ES-I3 (cell line): ENCODE data around the gene CYP19A1.
"Not testable (repeated sequence)": the region's sequence is repeated elsewhere in the genome, so short reads cannot be mapped to it uniquely, and the experiment has no call there.

ENCODE experiments used
- H3K36me3 ChIP-seq: 2 replicates; pipeline ENCODE4 v1.6.1; 2013; ENCODE audit warnings: mild to moderate bottlenecking, low read length, control low read depth, moderate library complexity; ENCODE audit not compliant: insufficient read depth
- H3K4me1 ChIP-seq: 2 replicates; pipeline ENCODE4 v1.6.1; 2013; ENCODE audit warnings: mild to moderate bottlenecking, control low read depth, low read length; ENCODE audit not compliant: insufficient read depth
- H3K9ac ChIP-seq: 2 replicates; pipeline ENCODE4 v1.6.1; 2013; ENCODE audit warnings: low read depth, mild to moderate bottlenecking, low read length, moderate library complexity
- H3K9me3 ChIP-seq: 2 replicates; pipeline ENCODE4 v1.6.1; 2013; ENCODE audit warnings: mild to moderate bottlenecking, low read length, moderate library complexity; ENCODE audit not compliant: control insufficient read depth, insufficient read depth

The CYP19A1 gene

DNA sequence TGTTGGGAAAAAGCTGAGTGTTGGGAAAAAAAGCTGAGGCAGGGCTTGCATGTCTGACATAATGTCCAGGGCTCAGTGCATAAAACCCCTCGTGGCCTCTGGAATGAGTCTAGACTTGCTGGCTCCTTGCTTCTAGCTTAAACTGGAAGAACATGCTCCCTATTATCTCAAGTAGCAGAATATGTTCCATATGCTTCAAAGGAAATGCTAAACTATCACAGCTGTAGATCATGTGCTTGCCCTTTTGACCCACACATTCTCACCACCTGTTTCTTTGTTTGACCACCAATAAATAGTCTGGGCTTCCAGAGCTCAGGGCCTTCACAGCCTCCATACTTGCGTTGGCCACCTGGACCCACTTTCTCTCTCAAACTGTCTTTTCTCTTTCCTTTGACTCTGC lies 56.2 kb downstream of the CYP19A1 start:
- H3K9ac ChIP-seq, H3K36me3 ChIP-seq, H3K9me3 ChIP-seq, H3K4me1 ChIP-seq: not testable (repeated sequence)

DNA sequence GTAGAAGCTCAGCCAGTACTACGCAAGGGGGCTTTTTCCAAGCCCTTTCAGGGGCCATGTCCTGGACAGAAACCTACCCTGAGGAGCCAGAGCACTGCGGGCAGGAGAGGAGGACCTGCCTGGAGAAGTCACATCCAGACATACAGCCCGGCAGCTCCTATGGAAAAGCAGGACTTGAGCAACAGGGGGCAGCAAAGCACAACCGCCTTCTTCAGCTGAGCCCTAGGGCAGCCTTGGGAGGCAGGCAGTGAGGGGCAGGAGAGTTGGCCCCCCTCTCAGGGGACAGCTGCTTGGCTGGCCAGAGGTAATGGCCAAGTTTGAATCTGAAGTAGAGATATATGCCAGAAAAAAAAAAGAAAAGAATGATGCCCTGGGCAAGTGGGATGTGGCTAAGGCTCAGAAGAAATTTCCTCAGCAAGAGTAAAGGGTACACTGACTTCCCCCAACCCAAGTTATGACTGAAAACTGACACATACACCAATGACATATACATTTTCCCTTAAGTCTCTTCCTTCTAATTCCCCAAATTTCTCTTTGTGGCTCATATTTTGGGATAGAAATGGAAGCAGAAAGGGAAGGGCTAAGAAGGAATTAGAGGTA lies 56.9 kb downstream of the CYP19A1 start:
- Histone ChIP-seq H3K9ac (no peak overlapping the region), H3K4me1 (no peaks in the 10 kb centered on the region), H3K9me3 (no peaks in the 10 kb centered on the region), H3K36me3 (no peaks in the 10 kb centered on the region)

DNA sequence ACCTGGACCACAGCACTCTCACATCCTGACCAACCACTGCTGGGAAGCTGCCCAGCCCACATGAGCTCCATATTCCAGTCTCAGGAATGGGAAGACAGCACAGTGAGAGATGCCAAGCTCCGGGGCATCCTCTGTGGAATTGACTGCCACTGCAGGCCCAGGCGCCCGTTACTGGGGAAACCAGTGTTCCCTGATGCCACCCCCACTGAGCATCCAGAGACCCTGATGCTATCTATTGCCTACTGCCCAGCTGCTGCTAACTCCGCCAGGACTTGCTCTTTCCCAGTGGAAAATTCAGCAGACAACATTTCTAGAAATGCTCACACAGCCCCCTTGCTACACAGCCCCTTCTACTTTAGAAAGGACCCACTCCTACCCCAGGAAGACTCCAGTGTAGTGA lies 57.6 kb downstream of the CYP19A1 start:
- Histone ChIP-seq H3K4me1 (no peaks in the 10 kb centered on the region), H3K36me3 (no peaks in the 10 kb centered on the region), H3K9ac (no peak overlapping the region), H3K9me3 (no peaks in the 10 kb centered on the region)

- no peaks in the 10 kb centered on the region for H3K36me3 ChIP-seq
- H3K9me3 ChIP-seq: no peaks in the 10 kb centered on the region
- H3K9ac ChIP-seq: no peak overlapping the region
- H3K4me1 ChIP-seq: no peaks in the 10 kb centered on the region
Measured at GRCh38 chr15:51279391-51279790, 59.0 kb downstream of the CYP19A1 start.

GRCh38 chr15:51277101-51277500 lies 61.3 kb downstream of the CYP19A1 start:
- Histone ChIP-seq H3K4me1 (no peaks in the 10 kb centered on the region), H3K9ac (no peak overlapping the region), H3K9me3 (no peaks in the 10 kb centered on the region), H3K36me3 (no peaks in the 10 kb centered on the region)

DNA sequence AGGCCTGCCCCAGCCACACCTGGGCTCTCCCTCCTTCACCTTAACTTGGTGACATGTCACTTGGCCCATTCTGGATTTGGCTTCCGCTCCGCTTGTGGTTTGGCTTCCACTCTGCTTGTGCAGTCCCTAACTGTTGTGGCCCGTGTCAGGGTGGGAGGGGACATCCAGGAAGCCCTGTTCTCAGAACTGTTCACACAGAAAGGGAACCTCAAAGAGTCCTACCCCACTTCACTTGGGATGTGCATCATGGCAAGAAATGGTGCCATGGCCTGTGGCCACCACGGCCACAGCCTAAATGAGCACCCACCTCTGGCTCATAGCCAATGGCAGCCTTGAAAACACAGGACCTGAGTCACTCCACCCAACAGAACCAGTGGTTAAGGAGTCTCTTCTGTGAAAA lies 63.4 kb downstream of the CYP19A1 start:
- no peak overlapping the region for H3K9ac ChIP-seq
- no peaks in the 10 kb centered on the region for H3K36me3 ChIP-seq
- no peaks in the 10 kb centered on the region for H3K9me3 ChIP-seq
- no peaks in the 10 kb centered on the region for H3K4me1 ChIP-seq

GRCh38 chr15:51270706-51271105 lies 67.7 kb downstream of the CYP19A1 start:
- no peaks in the 10 kb centered on the region for H3K4me1 ChIP-seq
- H3K9me3 ChIP-seq: no peaks in the 10 kb centered on the region
- H3K9ac ChIP-seq: no peak overlapping the region
- no peaks in the 10 kb centered on the region for H3K36me3 ChIP-seq

DNA sequence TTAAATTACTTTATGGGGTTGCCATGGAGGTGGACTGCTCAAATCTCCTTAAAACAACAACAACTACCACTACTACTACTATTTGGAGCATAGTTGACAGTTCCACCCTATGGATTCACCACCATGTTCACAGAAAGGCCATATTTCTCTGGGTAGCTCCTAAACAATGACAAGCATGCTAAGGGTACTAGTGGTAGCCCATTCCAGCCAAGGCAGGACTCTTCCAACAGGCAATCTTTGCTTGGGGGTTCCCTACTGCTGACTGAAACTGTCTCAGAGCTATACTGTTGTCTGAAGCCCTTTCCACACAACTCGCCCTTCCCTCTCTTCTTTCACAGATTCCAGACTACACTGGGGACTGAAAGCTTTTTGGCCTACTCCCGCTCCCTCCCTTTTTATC lies 68.9 kb downstream of the CYP19A1 start:
- Histone ChIP-seq H3K36me3 (no peaks in the 10 kb centered on the region), H3K9me3 (no peaks in the 10 kb centered on the region), H3K9ac (no peak overlapping the region), H3K4me1 (no peaks in the 10 kb centered on the region)

DNA sequence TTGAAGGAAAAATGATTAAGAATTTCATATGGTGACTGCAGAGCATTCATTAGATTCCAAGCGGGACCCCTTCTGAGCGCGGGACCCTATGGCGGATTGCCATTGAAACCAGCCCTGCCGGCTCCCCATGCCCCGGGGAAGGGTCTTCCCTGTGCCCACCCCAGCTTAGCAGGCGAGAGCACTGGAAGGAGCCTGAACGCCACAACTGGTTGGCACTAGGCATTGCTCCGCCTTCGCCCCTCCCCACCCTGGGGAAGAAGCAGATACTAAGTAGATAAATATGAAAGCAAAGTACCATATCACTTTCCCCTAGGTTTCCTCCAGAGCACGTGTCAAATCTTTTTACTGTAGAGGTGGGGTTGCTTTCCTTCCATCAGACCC lies 70.7 kb downstream of the CYP19A1 start:
- no peaks in the 10 kb centered on the region for H3K4me1 ChIP-seq
- H3K9me3 ChIP-seq: no peaks in the 10 kb centered on the region
- peak overlapping the region; percentile 56; the same call in 1 of the 2 replicates for H3K9ac ChIP-seq
- no peaks in the 10 kb centered on the region for H3K36me3 ChIP-seq

- no peaks in the 10 kb centered on the region for H3K4me1 ChIP-seq
- no peaks in the 10 kb centered on the region for H3K36me3 ChIP-seq
- no peaks in the 10 kb centered on the region for H3K9me3 ChIP-seq
- peak overlapping the region; percentile 56; the same call in 1 of the 2 replicates for H3K9ac ChIP-seq
Measured at GRCh38 chr15:51267051-51267702, 71.2 kb downstream of the CYP19A1 start.

DNA sequence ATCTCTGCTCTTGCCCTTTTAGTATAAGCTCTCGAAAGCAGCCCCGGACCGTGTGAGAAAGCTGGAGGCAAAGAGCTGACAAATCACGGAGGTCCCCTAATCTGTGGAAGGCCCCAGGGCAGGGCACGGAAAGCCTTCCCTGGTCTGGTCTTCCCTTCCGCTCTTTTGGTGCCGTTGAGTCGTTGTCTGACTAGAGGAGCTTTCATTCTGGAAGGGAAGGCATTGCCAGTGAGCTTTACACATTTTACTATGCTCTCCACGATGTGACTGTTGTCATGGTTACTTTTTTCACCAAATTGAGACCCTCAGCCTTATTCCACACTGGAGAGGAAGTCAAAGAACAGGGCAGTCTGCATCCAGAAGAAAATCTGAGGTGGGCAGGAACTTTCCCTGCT lies 71.7 kb downstream of the CYP19A1 start:
- no peaks in the 10 kb centered on the region for H3K4me1 ChIP-seq
- H3K36me3 ChIP-seq: no peaks in the 10 kb centered on the region
- H3K9ac ChIP-seq: peak overlapping the region; percentile 56; the same call in 1 of the 2 replicates
- H3K9me3 ChIP-seq: no peaks in the 10 kb centered on the region

GRCh38 chr15:51265037-51265555 lies 73.3 kb downstream of the CYP19A1 start:
- H3K9me3 ChIP-seq: no peaks in the 10 kb centered on the region
- no peaks in the 10 kb centered on the region for H3K4me1 ChIP-seq
- no peak overlapping the region for H3K9ac ChIP-seq
- H3K36me3 ChIP-seq: no peaks in the 10 kb centered on the region; the same call in 1 of the 2 replicates

DNA sequence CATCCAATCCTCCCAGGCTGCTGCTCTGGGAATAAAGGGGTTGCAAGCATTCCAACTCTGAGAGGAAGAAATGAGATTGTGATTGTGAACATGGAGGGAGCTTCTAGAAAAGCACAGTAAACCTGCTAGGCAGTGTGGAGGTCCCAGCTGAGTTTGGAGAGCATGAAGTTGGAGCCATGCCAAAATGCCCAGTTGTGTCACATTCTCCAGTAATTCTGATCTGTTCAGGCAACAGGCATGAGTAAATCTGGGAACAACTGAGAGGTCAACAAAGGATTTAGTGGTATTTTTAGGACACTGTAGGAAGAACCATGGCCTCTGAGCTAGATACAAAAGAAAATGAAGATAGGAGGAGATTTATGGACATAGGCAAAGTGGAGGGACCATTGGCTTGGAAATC lies 74.7 kb downstream of the CYP19A1 start:
- no peaks in the 10 kb centered on the region; the same call in 1 of the 2 replicates for H3K36me3 ChIP-seq

DNA sequence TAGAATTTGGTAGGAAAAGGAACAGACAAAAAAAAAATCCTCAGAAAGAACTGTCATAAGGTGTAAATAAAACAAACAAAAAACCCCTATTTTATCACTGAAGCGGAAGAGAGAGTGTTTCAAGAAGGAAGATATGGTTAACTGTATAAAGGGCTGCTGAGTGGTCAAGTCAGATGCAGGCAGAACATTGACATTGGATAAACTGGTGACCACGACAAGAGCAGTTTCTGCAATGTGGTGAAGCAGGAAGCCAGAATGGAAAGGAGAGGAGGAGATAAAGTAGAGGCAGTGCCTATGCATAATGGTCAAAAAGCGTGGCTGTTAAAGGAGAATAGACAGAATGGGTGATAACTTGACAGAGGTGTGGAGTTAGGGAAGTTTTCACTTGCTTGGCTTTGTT lies 75.3 kb downstream of the CYP19A1 start:
- Histone ChIP-seq H3K4me1 (no peaks in the 10 kb centered on the region), H3K9me3 (no peaks in the 10 kb centered on the region), H3K9ac (no peak overlapping the region), H3K36me3 (no peaks in the 10 kb centered on the region; the same call in 1 of the 2 replicates)

More for the DNA sequence above, 74.7 kb downstream of the CYP19A1 start:
- Histone ChIP-seq H3K4me1 (no peaks in the 10 kb centered on the region), H3K9ac (no peak overlapping the region), H3K9me3 (no peaks in the 10 kb centered on the region)

DNA sequence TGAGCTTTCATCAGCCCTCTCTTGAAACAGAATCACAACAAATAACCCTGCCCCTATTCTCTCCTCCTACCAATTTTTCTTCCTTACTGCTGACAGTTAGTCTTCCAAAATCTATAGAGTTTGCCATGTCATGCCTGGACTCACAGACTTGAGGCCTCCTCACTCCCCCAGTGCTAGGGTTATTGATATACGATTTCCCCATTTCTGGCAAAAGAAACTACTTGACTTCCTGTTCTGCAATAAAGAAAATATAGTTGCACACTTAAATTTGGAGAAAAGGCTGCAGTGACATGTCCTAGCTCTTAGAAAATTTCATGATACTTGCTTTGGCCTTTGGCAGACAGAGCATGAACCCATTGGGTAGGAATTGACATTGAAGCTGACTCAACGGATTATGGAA lies 75.9 kb downstream of the CYP19A1 start:
- no peaks in the 10 kb centered on the region for H3K9me3 ChIP-seq
- H3K9ac ChIP-seq: no peak overlapping the region
- H3K36me3 ChIP-seq: no peaks in the 10 kb centered on the region; the same call in 1 of the 2 replicates
- no peaks in the 10 kb centered on the region for H3K4me1 ChIP-seq
